ENCODE data around the gene PDILT. TPM values are rescaled to one million over a fixed set of nuclear protein-coding genes. Genes with fewer than 3 reads are reported as not detected.

The PDILT gene
- total and polyA plus RNA-seq, 2 of the 8 experiments (the other 6 are each of a cell fraction or from before 2014, with no cell fraction given): not detected

GRCh38 chr16:20317117-20317516 is 87.4 kb downstream of the PDILT start (continued):
- TF ChIP-seq SIN3A (conservative IDR thresholded peaks at IDR 0.05 in 1 of 2, IDR thresholded peaks at IDR 0.05 in 1 of 2; ENCODE audit: low read depth in 1 of 2, low read length in 2 of 2): no peak
- TF ChIP-seq USF2 (IDR thresholded peaks at IDR 0.05; ENCODE audit: low read length): no peak
- TF ChIP-seq CTBP2 (IDR thresholded peaks at IDR 0.05; ENCODE audit: borderline replicate concordance, insufficient read depth, insufficient read length, low read length): no peak

Data from H1 (cell line).